ENCODE results near the gene SPO11. TPM values are rescaled to one million over a fixed set of nuclear protein-coding genes. Genes with fewer than 3 reads are reported as not detected.
"Not testable (repeated sequence)": the region's sequence is repeated elsewhere in the genome, so short reads cannot be mapped to it uniquely, and the experiment has no call there.

SPO11 gene
- total RNA-seq, 1 experiment from 2014 or later, result not detected

GRCh38 chr20:57348922-57349574 lies 19.4 kb downstream of the SPO11 start:
- not testable (repeated sequence) for H3K4ac ChIP-seq (ENCODE audit: low read depth, low read length); H3K14ac ChIP-seq (ENCODE audit: insufficient read depth, low read length); H3K23ac ChIP-seq (ENCODE audit: insufficient read length, low read depth, low read length); DNase-seq; H2AFZ ChIP-seq (ENCODE audit: low read length); H2BK12ac ChIP-seq (ENCODE audit: insufficient read length, low read depth, low read length); H2BK15ac ChIP-seq (ENCODE audit: low read depth, low read length); H3K79me1 ChIP-seq (ENCODE audit: insufficient read depth, low read depth, low read length, poor library complexity, severe bottlenecking); H3K27ac ChIP-seq (ENCODE audit: insufficient read length, low read depth, low read length); H3K23me2 ChIP-seq (ENCODE audit: insufficient read length, low read depth, low read length, poor library complexity, severe bottlenecking); H3K4me1 ChIP-seq (ENCODE audit: insufficient read depth, low read length); H3K4me1 Mint-ChIP-seq; H4K91ac ChIP-seq (ENCODE audit: insufficient read length, low read depth, low read length); H2BK5ac ChIP-seq (ENCODE audit: insufficient read length, low read length); H3K27me3 ChIP-seq (ENCODE audit: insufficient read depth, low read length); H3K18ac ChIP-seq (ENCODE audit: insufficient read length, low read depth, low read length); H2AK5ac ChIP-seq (ENCODE audit: insufficient read length, low read length); H3K4me2 ChIP-seq (ENCODE audit: insufficient read depth, insufficient read length, low read length); H3K9ac ChIP-seq (ENCODE audit: extremely low read depth, insufficient read length, low read length); H3K9me3 ChIP-seq (ENCODE audit: control insufficient read depth, low read depth, low read length); H3K56ac ChIP-seq (ENCODE audit: insufficient read length, low read depth, low read length); H2BK120ac ChIP-seq (ENCODE audit: low read depth, low read length, poor library complexity, severe bottlenecking); H3K9me3 Mint-ChIP-seq; H4K20me1 ChIP-seq (ENCODE audit: control insufficient read depth, insufficient read depth, insufficient read length); H4K5ac ChIP-seq (ENCODE audit: insufficient read length, low read depth, low read length); H2BK20ac ChIP-seq (ENCODE audit: low read depth, low read length, poor library complexity, severe bottlenecking); H3K27ac Mint-ChIP-seq; H3K27me3 Mint-ChIP-seq (ENCODE audit: low read depth); H3T11ph ChIP-seq (ENCODE audit: low read length); H4K8ac ChIP-seq (replicated peaks; ENCODE audit: insufficient read length, low read depth, low read length)
- no CpG with 5 or more reads among the region's 21 CpGs for WGBS (ENCODE audit: extremely low coverage, insufficient read length, low lambda C conversion rate)
- H3K79me2 ChIP-seq (ENCODE audit: insufficient read depth, low read length), result peaks cover 20% of the 10 kb centered on the region; the same call in 1 of the 2 replicates
- Mint-ChIP-seq H3K4me3 (peak overlapping the region in 1 of 2 experiments; percentile 53; a peak in 1 of 5 replicates), H3K36me3 (ENCODE audit: insufficient read depth in 1 of 3, low read depth in 3 of 3) (peaks cover 4 to 21% (median 12%) of the 10 kb centered on the region in 3 experiments; a peak in 6 of 7 replicates)

Measured in H9 (cell line).